GM21423 (cell line): Measurements from ENCODE around the gene FXR1.
A peak's percentile ranks its signal among the peaks of the same experiment; 100 is the strongest.
"Not testable (repeated sequence)": the region's sequence is repeated elsewhere in the genome, so short reads cannot be mapped to it uniquely, and the experiment has no call there.

Experiments used
- ATAC-seq: cut with Tn5 transposase; IDR thresholded peaks from one replicate; pipeline ENCODE4 v1.9.1; 2021; ENCODE audit warnings: mild to moderate bottlenecking, moderate library complexity; ENCODE audit not compliant: unreplicated experiment

Gene FXR1

DNA sequence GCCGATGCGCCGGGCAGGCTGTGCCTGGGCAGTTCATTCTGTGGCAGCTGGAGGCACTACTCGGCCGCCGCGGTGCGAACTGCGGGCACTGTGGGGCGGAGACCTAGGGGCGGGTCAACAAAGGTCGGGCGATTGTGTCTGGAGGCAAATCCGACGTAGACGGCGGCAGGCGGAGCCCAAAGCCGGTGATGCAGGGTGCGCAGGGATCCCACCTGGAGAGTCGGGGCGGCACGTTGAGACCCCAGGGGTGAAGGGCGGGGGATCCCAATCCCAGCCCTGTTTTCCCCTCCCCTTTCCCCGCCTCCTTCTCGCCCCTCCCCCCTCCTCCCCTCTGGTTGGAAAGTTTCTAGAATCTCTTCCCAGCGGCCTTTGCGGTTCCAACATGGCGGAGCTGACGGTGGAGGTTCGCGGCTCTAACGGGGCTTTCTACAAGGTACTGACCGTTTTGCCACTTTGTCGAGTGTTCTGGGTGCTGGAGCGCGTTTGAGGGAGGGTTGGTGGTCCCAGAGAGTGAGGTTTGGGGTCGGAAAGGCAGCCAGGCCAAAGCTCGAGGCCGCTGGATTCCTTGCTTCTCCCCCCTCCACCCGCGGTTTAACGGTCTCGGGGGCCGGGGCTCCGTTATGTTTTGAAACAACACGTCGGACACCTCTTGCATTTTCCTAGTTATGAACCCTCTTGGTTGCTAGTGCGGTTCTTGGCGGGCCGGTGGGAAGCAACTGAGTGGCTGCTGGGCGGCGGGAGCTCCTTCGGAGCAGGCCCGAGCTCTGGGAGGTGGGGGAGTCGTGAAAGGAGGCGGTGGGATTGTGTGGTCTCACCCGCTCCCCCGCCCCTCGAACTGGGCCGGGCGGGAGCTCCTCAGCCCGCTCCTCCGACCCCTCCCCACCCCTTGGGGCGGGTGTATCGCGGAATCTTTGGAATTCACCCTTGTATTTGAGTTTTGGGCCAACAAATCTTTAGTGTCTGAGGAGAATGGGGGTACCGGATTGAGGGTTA is at the start of gene FXR1:
TSS of gene FXR1 (plus strand) at position 367 of the 993 bp plus-strand sequence. CDS start at position 383, 16 bp downstream.
- ATAC-seq, result peak; percentile 99

GRCh38 chr3:180870008-180870699 is 42.3 kb upstream of the FXR1 start:
- no peak for ATAC-seq

DNA sequence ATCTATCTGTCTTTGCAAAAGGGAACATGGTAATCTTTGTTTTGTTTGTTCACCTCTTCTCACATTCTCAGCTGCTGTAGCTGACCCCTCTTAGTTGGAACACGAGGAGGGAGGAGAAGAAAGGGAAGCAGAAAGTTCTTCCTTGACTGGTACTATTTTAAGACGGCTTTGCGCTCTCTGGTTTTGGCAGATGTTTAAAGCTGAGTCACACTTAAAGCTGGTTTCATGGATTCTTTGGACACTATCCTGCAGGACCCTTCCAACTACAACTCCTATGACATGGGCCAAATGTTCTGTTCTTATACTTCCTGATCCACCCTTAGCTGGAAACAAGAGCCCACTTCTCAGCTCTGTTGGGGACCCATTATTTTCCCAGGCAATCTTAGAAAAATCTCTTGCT is 40.6 kb upstream of the FXR1 start:
- ATAC-seq, result no peak

- not testable (repeated sequence) for ATAC-seq
Observed at GRCh38 chr3:180872430-180872829, 40.0 kb upstream of the FXR1 start.

- ATAC-seq, result no peak
Observed at GRCh38 chr3:180875124-180875698, 37.3 kb upstream of the FXR1 start.

- no peak for ATAC-seq
Observed at GRCh38 chr3:180881065-180881801, 31.2 kb upstream of the FXR1 start.

DNA sequence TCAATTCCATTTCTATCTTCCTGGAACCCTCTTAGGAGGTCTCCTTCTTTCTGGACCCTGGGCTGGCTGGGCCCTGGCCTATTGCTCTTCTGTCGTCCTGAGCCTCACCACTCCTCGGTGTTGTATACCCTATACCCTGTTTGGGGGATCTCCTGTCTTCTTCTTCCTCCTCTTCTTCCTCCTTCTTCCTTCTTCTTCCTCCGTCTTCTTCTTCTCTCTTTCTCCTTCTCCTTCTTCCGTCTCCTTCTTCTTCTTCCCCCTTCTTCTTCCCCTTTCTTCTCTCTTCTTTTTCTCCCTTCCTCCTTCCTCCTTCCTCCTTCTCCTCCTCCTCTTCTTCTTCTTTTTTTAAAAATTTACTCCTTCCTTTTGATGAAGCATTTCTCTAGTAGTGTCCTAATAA is 30.4 kb upstream of the FXR1 start:
- ATAC-seq, result no peak

DNA sequence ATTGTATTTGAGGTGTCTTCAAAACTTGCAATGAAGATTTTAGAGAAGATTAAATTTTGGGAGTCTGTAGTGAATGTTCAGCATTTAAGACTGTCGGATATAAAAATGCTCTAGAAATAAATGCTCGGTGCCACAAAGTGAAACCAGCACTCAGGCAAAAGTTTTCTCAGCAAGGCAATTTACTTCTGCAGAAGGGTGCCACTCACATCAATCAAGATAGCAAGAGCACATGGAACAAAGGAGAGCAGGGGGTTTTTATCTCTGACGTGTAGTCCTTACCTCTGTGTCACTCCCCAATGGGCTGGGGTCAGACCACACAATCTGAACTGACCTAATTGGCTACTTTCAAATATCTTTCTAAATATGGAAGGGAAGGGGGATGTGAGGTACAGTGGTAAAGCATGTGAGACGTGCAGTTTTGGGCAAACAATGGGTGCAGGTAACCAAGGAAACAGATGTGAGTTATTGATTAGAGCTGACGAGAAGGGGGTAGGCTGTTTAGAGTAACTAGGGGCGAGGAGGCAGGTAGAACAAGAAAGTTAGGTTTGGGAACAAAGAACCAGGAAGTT is 23.4 kb upstream of the FXR1 start:
- no peak for ATAC-seq

- ATAC-seq, result no peak
Observed at GRCh38 chr3:180898572-180898971, 13.9 kb upstream of the FXR1 start.

DNA sequence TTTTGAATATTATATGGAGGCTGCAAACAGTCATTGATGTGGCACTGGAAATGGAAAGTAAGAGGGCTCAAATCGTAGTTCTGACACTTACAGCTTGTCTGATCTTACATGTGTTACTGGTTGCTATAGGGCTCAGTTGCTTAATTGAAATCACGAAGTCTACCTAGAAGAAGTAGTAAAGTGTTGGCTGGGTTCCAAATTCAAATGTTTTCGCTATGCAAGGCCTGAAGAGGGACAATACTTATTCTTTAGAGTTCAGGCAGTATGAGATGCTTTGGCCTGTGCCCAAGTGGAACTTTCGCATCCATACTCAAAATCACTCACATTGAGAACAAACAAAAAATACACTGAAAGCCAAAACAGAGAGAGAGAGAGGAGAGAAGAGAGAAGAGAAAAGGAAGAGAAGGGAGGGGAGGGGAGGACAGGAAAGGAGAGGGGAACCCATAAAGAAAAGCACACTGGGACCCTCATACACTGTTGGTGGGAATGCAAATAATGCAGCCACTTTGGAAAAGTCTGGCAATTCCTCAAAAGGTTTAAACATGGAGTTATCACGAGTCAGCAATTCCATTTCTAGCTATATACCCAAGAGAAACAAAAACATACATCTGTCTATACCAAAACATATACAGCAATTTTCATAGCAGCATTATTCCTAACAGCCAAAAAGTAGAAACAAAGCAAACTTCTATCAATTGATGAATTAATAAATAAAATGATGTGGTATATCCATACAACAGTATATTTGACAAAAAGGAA is 2.9 kb upstream of the FXR1 start:
- ATAC-seq, result no peak

DNA sequence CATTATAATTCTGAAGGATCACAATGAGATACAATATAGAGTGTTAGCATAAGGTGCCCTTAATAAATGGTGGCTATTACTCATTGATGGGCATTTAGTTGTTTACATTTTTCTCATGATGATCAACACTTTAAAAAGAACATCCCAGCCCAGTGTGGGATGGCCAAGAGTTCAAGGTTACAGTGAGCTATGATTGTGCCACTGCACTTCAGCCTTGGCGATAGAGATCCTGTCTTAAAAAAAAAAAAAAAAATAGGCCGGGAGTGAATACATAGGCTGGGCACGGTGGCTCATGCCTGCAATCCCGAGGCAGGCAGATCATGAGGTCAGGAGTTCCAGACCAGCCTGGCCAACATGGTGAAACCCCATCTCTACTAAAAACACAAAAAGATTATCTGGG is 1.6 kb upstream of the FXR1 start:
- no peak for ATAC-seq

GRCh38 chr3:180911876-180912303 is 580 bp upstream of the FXR1 start:
- ATAC-seq, result peak; percentile 2

DNA sequence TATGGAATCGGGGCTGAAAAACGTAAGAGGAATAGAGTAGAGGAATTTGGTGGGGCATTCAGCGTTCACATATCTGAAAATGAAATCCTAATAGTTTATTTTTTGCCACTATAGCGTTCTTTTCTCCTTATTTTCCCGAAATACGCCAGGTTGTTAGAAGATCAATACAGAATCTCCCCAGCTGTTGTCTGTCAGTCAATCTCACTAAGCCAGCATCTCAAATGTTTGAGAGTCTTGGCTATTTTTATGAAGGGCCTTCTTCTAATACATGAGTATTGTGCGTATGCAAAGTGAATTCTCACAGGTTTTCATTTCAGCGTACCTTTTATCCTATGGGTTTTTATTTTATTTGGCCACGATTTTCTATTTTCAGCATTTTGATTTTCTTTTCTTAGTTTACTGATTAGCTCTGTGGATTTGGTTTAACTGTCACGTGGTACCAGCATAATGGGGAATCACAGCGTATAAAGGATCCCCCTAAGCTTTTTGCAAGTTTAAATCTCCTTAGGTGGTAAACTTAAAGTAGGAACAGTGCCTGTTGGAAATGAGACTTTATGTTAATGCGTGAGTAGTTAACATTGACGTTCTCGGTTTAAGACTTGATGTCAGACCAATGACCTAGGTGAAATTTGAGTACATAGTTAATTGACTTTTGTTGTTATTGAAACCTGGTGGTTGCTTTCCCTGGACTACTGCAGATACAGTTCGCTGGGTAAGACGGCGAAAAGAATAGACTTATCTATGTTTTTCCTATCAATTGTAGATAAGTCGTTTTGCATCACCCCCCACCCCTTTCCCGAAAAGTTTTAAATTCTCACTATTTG is 1.3 kb downstream of the FXR1 start:
- no peak for ATAC-seq

GRCh38 chr3:180918542-180918941 is 6.1 kb downstream of the FXR1 start:
- no peak for ATAC-seq

- no peak for ATAC-seq
Observed at GRCh38 chr3:180922242-180922641, 9.8 kb downstream of the FXR1 start.

DNA sequence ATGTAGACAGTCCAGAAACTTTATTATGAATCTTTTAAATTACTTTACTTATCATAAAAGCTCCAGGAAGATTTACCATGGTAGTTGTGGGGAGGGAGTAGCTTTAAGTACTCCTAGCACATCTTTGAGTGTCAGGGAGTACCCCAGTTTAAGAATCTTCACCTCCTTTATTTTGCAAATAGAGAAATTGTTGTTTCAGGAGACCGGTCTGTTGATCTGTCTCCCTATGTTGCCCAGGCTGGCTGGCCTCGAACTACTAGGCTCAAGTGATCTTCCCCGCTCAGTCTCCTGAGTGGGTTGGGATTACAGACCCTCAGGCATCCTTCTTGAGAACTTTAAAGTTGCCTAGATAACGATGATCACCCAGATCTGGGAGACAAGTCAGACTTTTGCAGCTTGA is 11.1 kb downstream of the FXR1 start:
- no peak for ATAC-seq

GRCh38 chr3:180926526-180926925 is 14.1 kb downstream of the FXR1 start:
- ATAC-seq, result no peak

GRCh38 chr3:180929376-180929775 is 16.9 kb downstream of the FXR1 start:
- ATAC-seq, result no peak

DNA sequence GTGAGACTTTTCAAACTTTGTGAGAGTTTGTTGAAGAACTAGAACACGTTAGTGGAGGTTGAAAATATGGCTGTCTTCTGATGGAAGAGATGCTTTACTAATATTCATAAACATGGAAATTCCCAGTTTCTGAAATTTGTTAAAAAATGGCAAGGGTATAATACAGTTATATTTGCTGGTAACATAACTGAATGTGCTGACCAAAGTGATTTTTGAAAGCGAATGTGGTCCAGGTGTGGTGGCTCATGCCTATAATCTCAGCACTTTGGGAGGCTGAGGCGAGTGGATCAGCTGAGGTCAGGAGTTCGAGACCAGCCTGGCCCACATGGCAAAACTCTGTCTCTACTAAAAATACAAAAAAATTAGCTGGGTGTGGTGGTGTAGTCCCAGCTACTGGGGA is 18.1 kb downstream of the FXR1 start:
- ATAC-seq, result no peak
